Measurements from ENCODE around the gene ACBD4.

- TF ChIP-seq CREB1 (IDR thresholded peaks at IDR 0.05; ENCODE audit: low read depth) (no peak), CTCF (IDR thresholded peaks at IDR 0.05 in 2 of 3, conservative IDR thresholded peaks at IDR 0.05 in 1 of 3; ENCODE audit: control insufficient read depth in 2 of 3, extremely low read depth in 1 of 3, insufficient read depth in 1 of 3, low read depth in 3 of 3, low read length in 3 of 3) (no peak), TARDBP (IDR thresholded peaks at IDR 0.05; ENCODE audit: borderline replicate concordance) (no peak), NR2F1 (conservative IDR thresholded peaks at IDR 0.05) (no peak)
Measured at GRCh38 chr17:45106096-45106495, 29.4 kb upstream of the ACBD4 start.

All from GM12878 (cell line).